CD14-positive monocyte (primary cell): ENCODE data around the gene PHYKPL. TPM values are rescaled to one million over a fixed set of nuclear protein-coding genes. Genes with fewer than 3 reads are reported as not detected.

ENCODE experiments used
- DNase-seq, 3 donors: peaks; one replicate each; pipeline ENCODE4 v3.0.0-alpha.2; 2011 to 2022
- H2AFZ ChIP-seq: 2 replicates; pipeline ENCODE4 v1.6.0; 2012; ENCODE audit warnings: mild to moderate bottlenecking, low read depth, low read length, inconsistent platforms; ENCODE audit not compliant: insufficient read depth, poor library complexity, severe bottlenecking
- H3K27ac ChIP-seq, 2 donors: 1 replicate in 1 of 2; 2 replicates in 1 of 2; pipeline ENCODE4 v1.5.1; 2012 to 2013; ENCODE audit warnings: low read length in 2 of 2, control low read depth in 1 of 2, inconsistent platforms in 1 of 2, low read depth in 1 of 2, mild to moderate bottlenecking in 1 of 2
- H3K27me3 ChIP-seq, 2 donors: one replicate each; pipeline versions ENCODE4 v1.6.0 to v1.6.1; 2011 to 2013; ENCODE audit warnings: low read length in 2 of 2; ENCODE audit not compliant: control insufficient read depth in 2 of 2, insufficient read depth in 2 of 2
- H3K36me3 ChIP-seq, 2 donors: replicated peaks in 1 of 2; 1 replicate in 1 of 2; 2 replicates in 1 of 2; pipeline versions ENCODE4 v1.5.1 to v1.6.1; 2012 to 2013; ENCODE audit warnings: low read length in 2 of 2, control low read depth in 1 of 2, inconsistent platforms in 1 of 2, mild to moderate bottlenecking in 1 of 2; ENCODE audit not compliant: insufficient read depth in 2 of 2, control insufficient read depth in 1 of 2
- H3K4me1 ChIP-seq, 2 donors: 1 replicate in 1 of 2; 2 replicates in 1 of 2; pipeline versions ENCODE4 v1.5.1 to v1.6.1; 2012 to 2013; ENCODE audit warnings: low read length in 2 of 2, control low read depth in 1 of 2, inconsistent platforms in 1 of 2, mild to moderate bottlenecking in 1 of 2, moderate library complexity in 1 of 2; ENCODE audit not compliant: insufficient read depth in 2 of 2, control insufficient read depth in 1 of 2
- H3K4me2 ChIP-seq: replicated peaks from 2 replicates; pipeline ENCODE3; 2012; ENCODE audit warnings: low read length, moderate library complexity, mild to moderate bottlenecking; ENCODE audit not compliant: poor library complexity, severe bottlenecking; ENCODE audit errors: extremely low read depth
- H3K4me3 ChIP-seq, 3 experiments: fragments of 200-600 bp in 1 of 3; sonication (generic) in 1 of 3; replicated peaks in 1 of 3; 1 replicate in 2 of 3; 2 replicates in 1 of 3; pipeline ENCODE4 v1.5.1; 2011 to 2013; ENCODE audit warnings: low read length in 3 of 3, mild to moderate bottlenecking in 3 of 3, control low read depth in 2 of 3, low read depth in 2 of 3, inconsistent platforms in 1 of 3, moderate library complexity in 1 of 3
- H3K79me2 ChIP-seq: 2 replicates; pipeline ENCODE4 v1.6.0; 2012; ENCODE audit warnings: mild to moderate bottlenecking, control low read depth, inconsistent platforms, low read length, moderate library complexity; ENCODE audit not compliant: insufficient read depth
- H3K9ac ChIP-seq: 2 replicates; pipeline ENCODE4 v1.6.0; 2017; ENCODE audit warnings: low read length, mild to moderate bottlenecking; ENCODE audit not compliant: insufficient read depth, poor library complexity, severe bottlenecking
- H3K9me3 ChIP-seq, 2 donors: replicated peaks in 1 of 2; 1 replicate in 1 of 2; 2 replicates in 1 of 2; pipeline versions ENCODE4 v1.5.1 to v1.6.1; 2012 to 2013; ENCODE audit warnings: low read length in 2 of 2, control low read depth in 1 of 2; ENCODE audit not compliant: control insufficient read depth in 1 of 2, insufficient read depth in 1 of 2
- H4K20me1 ChIP-seq: 2 replicates; pipeline ENCODE4 v1.6.0; 2012; ENCODE audit warnings: mild to moderate bottlenecking, low read length, control low read depth, moderate library complexity; ENCODE audit not compliant: insufficient read depth
- H3K27ac Mint-ChIP-seq, 7 donors: one replicate each; pipeline ENCODE4 v1.8.0; 2020; ENCODE audit warnings: mild to moderate bottlenecking in 7 of 7, mixed read lengths in 7 of 7, moderate library complexity in 6 of 7, inconsistent platforms in 2 of 7
- H3K27me3 Mint-ChIP-seq, 3 donors: one replicate each; pipeline ENCODE4 v1.8.0; 2021 to 2022; ENCODE audit warnings: low read depth in 3 of 3, mild to moderate bottlenecking in 3 of 3, mixed read lengths in 3 of 3, moderate library complexity in 3 of 3, inconsistent platforms in 1 of 3
- H3K36me3 Mint-ChIP-seq, 2 donors: one replicate each; pipeline ENCODE4 v1.8.0; 2020; ENCODE audit warnings: mixed read lengths in 2 of 2, inconsistent platforms in 1 of 2, mild to moderate bottlenecking in 1 of 2
- H3K4me1 Mint-ChIP-seq: one replicate; pipeline ENCODE4 v1.8.0; 2020; ENCODE audit warnings: mild to moderate bottlenecking, mixed read lengths
- H3K4me3 Mint-ChIP-seq, 2 donors: one replicate each; pipeline ENCODE4 v1.8.0; 2020; ENCODE audit warnings: mild to moderate bottlenecking in 2 of 2, mixed read lengths in 2 of 2, moderate library complexity in 1 of 2
- H3K9me3 Mint-ChIP-seq, 7 donors: one replicate each; pipeline ENCODE4 v1.8.0; 2020 to 2022; ENCODE audit warnings: mixed read lengths in 7 of 7, mild to moderate bottlenecking in 6 of 7, moderate library complexity in 6 of 7, inconsistent platforms in 2 of 7
- WGBS: methylation state at CpG from one replicate; pipeline ENCODE4 v1.1.5; 2013; ENCODE audit warnings: missing lambda C conversion rate; ENCODE audit not compliant: insufficient coverage; 5-methylcytosine and 5-hydroxymethylcytosine counted together
- intact Hi-C, 2 donors: fragments of 100-400 bp; cut with micrococcal nuclease; formaldehyde crosslinking; loops; one replicate each; pipeline versions ENCODE4 v1.15.0 to v1.15.1; 2023
- polyA plus RNA-seq, 3 donors: library from polyadenylated mRNA; depleted of rRNA in 1 of 3; unstranded in 2 of 3; stranded (reverse) in 1 of 3; fragments of 300-500 nt in 2 of 3; fragments of >200 nt in 1 of 3; fragmentation: Illumina TruSeq in 2 of 3; gene quantifications; 1 replicate in 2 of 3; 2 replicates in 1 of 3; pipeline ENCODE4 v1.2.3, GENCODE V29; 2012 to 2021
- TF ChIP-seq, protein P1 (sequence below): fragments of 200-600 bp; IDR thresholded peaks from one replicate; pipeline ENCODE4 v1.8.0; 2022; ENCODE audit warnings: antibody characterized with exemption, mild to moderate bottlenecking

PHYKPL gene
- polyA plus RNA-seq, 3 donors, result 39.2 to 199 (median 43.0) TPM

DNA sequence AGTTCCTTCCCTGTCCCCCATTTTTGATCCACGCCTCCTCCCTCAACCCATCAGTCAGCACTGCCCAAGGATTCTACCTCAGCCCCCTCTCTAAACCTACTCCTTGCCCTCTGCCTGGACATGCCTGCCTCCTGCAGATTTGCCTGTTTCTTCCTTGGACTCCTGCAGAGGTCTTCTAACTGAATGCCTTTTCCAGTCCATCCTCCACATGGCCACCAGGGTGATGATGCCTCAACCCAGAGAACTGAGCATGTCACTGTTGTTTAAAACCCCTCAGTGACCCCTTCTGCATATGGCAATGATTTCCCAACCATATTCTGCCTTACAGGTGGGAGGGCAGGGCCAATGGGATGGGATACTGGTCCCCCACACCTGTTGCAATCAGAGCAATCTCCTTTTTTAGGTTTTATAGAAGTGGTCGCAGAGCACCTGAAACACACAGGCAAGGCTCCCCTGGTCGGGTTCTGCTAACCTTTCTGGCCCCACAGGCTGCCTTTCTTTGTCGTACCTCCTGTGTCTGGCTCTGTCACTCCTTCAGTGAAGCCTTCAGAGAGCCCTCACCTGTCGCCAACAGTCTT is 9.3 kb downstream of the PHYKPL start:
- TF ChIP-seq, protein P1, sequence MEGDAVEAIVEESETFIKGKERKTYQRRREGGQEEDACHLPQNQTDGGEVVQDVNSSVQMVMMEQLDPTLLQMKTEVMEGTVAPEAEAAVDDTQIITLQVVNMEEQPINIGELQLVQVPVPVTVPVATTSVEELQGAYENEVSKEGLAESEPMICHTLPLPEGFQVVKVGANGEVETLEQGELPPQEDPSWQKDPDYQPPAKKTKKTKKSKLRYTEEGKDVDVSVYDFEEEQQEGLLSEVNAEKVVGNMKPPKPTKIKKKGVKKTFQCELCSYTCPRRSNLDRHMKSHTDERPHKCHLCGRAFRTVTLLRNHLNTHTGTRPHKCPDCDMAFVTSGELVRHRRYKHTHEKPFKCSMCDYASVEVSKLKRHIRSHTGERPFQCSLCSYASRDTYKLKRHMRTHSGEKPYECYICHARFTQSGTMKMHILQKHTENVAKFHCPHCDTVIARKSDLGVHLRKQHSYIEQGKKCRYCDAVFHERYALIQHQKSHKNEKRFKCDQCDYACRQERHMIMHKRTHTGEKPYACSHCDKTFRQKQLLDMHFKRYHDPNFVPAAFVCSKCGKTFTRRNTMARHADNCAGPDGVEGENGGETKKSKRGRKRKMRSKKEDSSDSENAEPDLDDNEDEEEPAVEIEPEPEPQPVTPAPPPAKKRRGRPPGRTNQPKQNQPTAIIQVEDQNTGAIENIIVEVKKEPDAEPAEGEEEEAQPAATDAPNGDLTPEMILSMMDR, result no peak
- peaks cover 68 to 99% of the 10 kb centered on the region in 2 donors for H3K36me3 ChIP-seq
- H3K9ac ChIP-seq, result no peak overlapping the region
- H3K4me1 ChIP-seq, result peaks cover 9 to 15% of the 10 kb centered on the region in 2 donors
- intact Hi-C loops, result no loop called here
- H2AFZ ChIP-seq, result no peak overlapping the region
- H3K4me2 ChIP-seq, result no peak overlapping the region
- WGBS, result 98% methylated on average over 4 of the region's 5 CpGs
- no peaks in the 10 kb centered on the region for H3K9me3 ChIP-seq
- no peak overlapping the region for H3K4me3 ChIP-seq
- H3K27ac Mint-ChIP-seq, result peak overlapping the region in 3 of 7 donors; percentile 8 to 37 (median 22)
- peaks cover 29% of the 10 kb centered on the region for H3K4me1 Mint-ChIP-seq
- peaks cover 89% of the 10 kb centered on the region for H4K20me1 ChIP-seq
- peaks cover 77 to 95% of the 10 kb centered on the region in 2 donors for H3K36me3 Mint-ChIP-seq
- H3K9me3 Mint-ChIP-seq, result peaks cover 0 to 5% (median 0%) of the 10 kb centered on the region in 7 donors
- peak overlapping the region in 1 of 2 donors; percentile 2 for H3K27ac ChIP-seq
- H3K4me3 Mint-ChIP-seq, result no peak overlapping the region
- peaks cover 0 to 5% (median 1%) of the 10 kb centered on the region in 3 donors for H3K27me3 Mint-ChIP-seq
- H3K27me3 ChIP-seq, result no peaks in the 10 kb centered on the region
- DNase-seq, result no peak
- peaks cover 24% of the 10 kb centered on the region for H3K79me2 ChIP-seq

- Histone ChIP-seq H3K27ac (peak overlapping the region in 1 of 2 donors; percentile 63), H3K79me2 (peaks cover 22% of the 10 kb centered on the region), H3K27me3 (no peaks in the 10 kb centered on the region), H3K36me3 (peaks cover 61 to 98% of the 10 kb centered on the region in 2 donors), H3K9ac (no peak overlapping the region), H2AFZ (no peak overlapping the region), H3K9me3 (no peaks in the 10 kb centered on the region), H3K4me3 (no peak overlapping the region), H3K4me2 (no peak overlapping the region), H3K4me1 (peaks cover 9 to 15% of the 10 kb centered on the region in 2 donors), H4K20me1 (peaks cover 82% of the 10 kb centered on the region)
- H3K27ac Mint-ChIP-seq, result peak overlapping the region in 4 of 7 donors; percentile 13 to 66 (median 38)
- intact Hi-C loops, result no loop called here
- H3K4me1 Mint-ChIP-seq, result peaks cover 24% of the 10 kb centered on the region
- H3K36me3 Mint-ChIP-seq, result peaks cover 68 to 94% of the 10 kb centered on the region in 2 donors
- WGBS, result 98% methylated on average over 15 of the region's 15 CpGs
- peaks cover 0 to 5% (median 0%) of the 10 kb centered on the region in 7 donors for H3K9me3 Mint-ChIP-seq
- TF ChIP-seq, protein P1, result no peak
- DNase-seq, result no peak
- H3K4me3 Mint-ChIP-seq, result no peak overlapping the region
- peaks cover 0 to 5% (median 1%) of the 10 kb centered on the region in 3 donors for H3K27me3 Mint-ChIP-seq
Measured at GRCh38 chr5:178222292-178222691, 10.3 kb downstream of the PHYKPL start.
